ENCODE measurements around the gene TTC28.

- TF ChIP-seq CTCF (IDR thresholded peaks at IDR 0.05) (no peak), POLR2AphosphoS5 (IDR thresholded peaks at IDR 0.05) (no peak), POLR2A (IDR thresholded peaks at IDR 0.05; ENCODE audit: low read depth) (no peak), EP300 (IDR thresholded peaks at IDR 0.05) (no peak)
These were observed 96.8 kb downstream of the TTC28 start for GRCh38 chr22:28582806-28583205.

Data from esophagus muscularis mucosa (tissue), 4 donors.